K562 (cell line): ENCODE results near the gene DNAJC9. TPM values are rescaled to one million over a fixed set of nuclear protein-coding genes. Genes with fewer than 3 reads are reported as not detected.

ENCODE experiments used
- C11orf30 ChIP-seq: fragments of 450-650 bp; IDR thresholded peaks from 2 replicates; pipeline ENCODE4 v1.6.1; 2016; ENCODE audit warnings: low read depth, mild to moderate bottlenecking
- FUS ChIP-seq: fragments of 200-400 bp; formaldehyde crosslinking; optimal IDR thresholded peaks from 2 replicates; pipeline ENCODE3; 2017; ENCODE audit warnings: low read depth, low read length
- MBD1 ChIP-seq: fragments of 250-450 bp; sonication (Bioruptor Pico); IDR thresholded peaks from 2 replicates; pipeline ENCODE4 v1.8.0; 2022; ENCODE audit warnings: inconsistent platforms
- NR4A1 ChIP-seq, 2 experiments: fragments of 250-450 bp in 1 of 2; fragments of 450-650 bp in 1 of 2; sonication (Bioruptor Pico) in 1 of 2; IDR thresholded peaks; 2 replicates each; pipeline versions ENCODE4 v1.4.0 to v1.6.1; 2016 to 2020; ENCODE audit warnings: mild to moderate bottlenecking in 2 of 2, missing compliant biosample characterization in 1 of 2, missing genetic modification characterization in 1 of 2, moderate library complexity in 1 of 2
- POLR3A ChIP-seq: IDR thresholded peaks from 2 replicates; pipeline ENCODE4 v1.6.1; 2011; ENCODE audit warnings: borderline replicate concordance, mild to moderate bottlenecking, moderate library complexity; ENCODE audit not compliant: insufficient read length, insufficient read depth; ENCODE audit errors: extremely low read depth
- SNRNP70 ChIP-seq: fragments of 200-400 bp; formaldehyde crosslinking; optimal IDR thresholded peaks from 2 replicates; pipeline ENCODE3; 2017; ENCODE audit warnings: low read depth, low read length
- SREBF2 ChIP-seq: sonication (generic); formaldehyde crosslinking; IDR thresholded peaks from 2 replicates; pipeline ENCODE4 v1.4.0; 2020; ENCODE audit warnings: mild to moderate bottlenecking, missing genetic modification reagents
- SRSF9 ChIP-seq: fragments of 200-400 bp; formaldehyde crosslinking; IDR thresholded peaks from 2 replicates; pipeline ENCODE4 v1.6.1; 2017; ENCODE audit warnings: low read depth, low read length, borderline replicate concordance
- ZBTB26 ChIP-seq: fragments of 450-650 bp; formaldehyde crosslinking; IDR thresholded peaks from 2 replicates; pipeline ENCODE4 v1.4.0; 2022; ENCODE audit warnings: missing genetic modification characterization
- ZNF175 ChIP-seq: fragments of 200-800 bp; sonication (Bioruptor generic); IDR thresholded peaks from 2 replicates; pipeline ENCODE4 v1.6.1; 2016; ENCODE audit warnings: low read depth, mild to moderate bottlenecking, missing genetic modification characterization, missing compliant biosample characterization
- ZNF224 ChIP-seq: sonication (generic); formaldehyde crosslinking; IDR thresholded peaks from 2 replicates; pipeline ENCODE4 v1.8.0; 2022; ENCODE audit warnings: mild to moderate bottlenecking, missing genetic modification reagents
- ZNF311 ChIP-seq: fragments of 250-450 bp; sonication (Bioruptor Pico); IDR thresholded peaks from 2 replicates; pipeline ENCODE4 v1.4.0; 2020; ENCODE audit warnings: mild to moderate bottlenecking, moderate library complexity
- ZNF316 ChIP-seq: fragments of 450-650 bp; IDR thresholded peaks from 2 replicates; pipeline ENCODE4 v1.6.1; 2016
- polyA plus RNA-seq, 8 experiments: library from polyadenylated mRNA; depleted of rRNA in 4 of 8; stranded (reverse) in 5 of 8; unstranded in 3 of 8; fragments of >200 nt; fragmentation: Nextera tagmentation in 2 of 8; fragmentation: Illumina TruSeq in 1 of 8; extraction: Ambion mirVana in 2 of 8; extraction: Trizol in 1 of 8; gene quantifications; 2 replicates each; pipeline versions ENCODE4 v1.2.1 to v1.2.3, GENCODE V29; 2011 to 2014; ENCODE audit warnings: inconsistent platforms in 1 of 8, missing spikeins in 1 of 8
- total RNA-seq, 7 experiments: library from RNA; depleted of rRNA in 6 of 7; stranded (reverse); fragments of >200 nt in 6 of 7; fragmentation: Illumina TruSeq in 2 of 7; extraction: Trizol in 2 of 7; gene quantifications; 2 replicates each; pipeline versions ENCODE4 v1.2.1 to v1.2.3, GENCODE V29; 2011 to 2021; ENCODE audit warnings: low replicate concordance in 1 of 7
- TF ChIP-seq, protein P1 (sequence below): sonication (generic); formaldehyde crosslinking; IDR thresholded peaks from 2 replicates; pipeline ENCODE4 v1.8.1; 2023; ENCODE audit warnings: mild to moderate bottlenecking, missing genetic modification reagents
- TF ChIP-seq, protein P2 (sequence below): fragments of 250-450 bp; sonication (Bioruptor Pico); IDR thresholded peaks from 2 replicates; pipeline ENCODE4 v1.8.0; 2021; ENCODE audit warnings: borderline replicate concordance, mild to moderate bottlenecking, moderate library complexity; ENCODE audit not compliant: poor library complexity, severe bottlenecking
- TF ChIP-seq, protein P3 (sequence below): sonication (generic); formaldehyde crosslinking; IDR thresholded peaks from 2 replicates; pipeline ENCODE4 v1.8.0; 2022; ENCODE audit warnings: mild to moderate bottlenecking, missing genetic modification reagents

Gene DNAJC9
- total and polyA plus RNA-seq, 9 of the 15 experiments (the other 6 are each of a cell fraction or from before 2014, with no cell fraction given): 66.7 to 133 (median 102) TPM

GRCh38 chr10:73252445-73253224 lies 5.6 kb upstream of the DNAJC9 start, which contains the start of gene MRPS16 (continued):
- TF ChIP-seq, protein P1, sequence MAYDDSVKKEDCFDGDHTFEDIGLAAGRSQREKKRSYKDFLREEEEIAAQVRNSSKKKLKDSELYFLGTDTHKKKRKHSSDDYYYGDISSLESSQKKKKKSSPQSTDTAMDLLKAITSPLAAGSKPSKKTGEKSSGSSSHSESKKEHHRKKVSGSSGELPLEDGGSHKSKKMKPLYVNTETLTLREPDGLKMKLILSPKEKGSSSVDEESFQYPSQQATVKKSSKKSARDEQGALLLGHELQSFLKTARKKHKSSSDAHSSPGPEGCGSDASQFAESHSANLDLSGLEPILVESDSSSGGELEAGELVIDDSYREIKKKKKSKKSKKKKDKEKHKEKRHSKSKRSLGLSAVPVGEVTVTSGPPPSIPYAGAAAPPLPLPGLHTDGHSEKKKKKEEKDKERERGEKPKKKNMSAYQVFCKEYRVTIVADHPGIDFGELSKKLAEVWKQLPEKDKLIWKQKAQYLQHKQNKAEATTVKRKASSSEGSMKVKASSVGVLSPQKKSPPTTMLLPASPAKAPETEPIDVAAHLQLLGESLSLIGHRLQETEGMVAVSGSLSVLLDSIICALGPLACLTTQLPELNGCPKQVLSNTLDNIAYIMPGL (CRISPR knock-in tag): 0 out of 2 replicates have a peak, but pooled peaks have one; percentile 76
- TF ChIP-seq ZNF175 (no peak; the same call in 1 of the 2 replicates), SRSF9 (no peak), ZBTB26 (CRISPR knock-in tag) (0 out of 2 replicates have a peak, but pooled peaks have one; percentile 78), ZNF316 (0 out of 2 replicates have a peak, but pooled peaks have one; percentile 5), MBD1 (CRISPR knock-in tag) (no peak), C11orf30 (peak; percentile 90), POLR3A (no peak), ZNF224 (CRISPR knock-in tag) (0 out of 2 replicates have a peak, but pooled peaks have one; percentile 37), NR4A1 (CRISPR knock-in tag; IDR thresholded peaks at IDR 0.05) (peak; percentile 89; the same call in 1 of the 2 replicates), NR4A1 (tag; IDR thresholded peaks at IDR 0.05) (no peak), ZNF311 (CRISPR knock-in tag) (no peak), FUS (no peak), SREBF2 (peak; percentile 83; the same call in 1 of the 2 replicates), SNRNP70 (no peak)
- TF ChIP-seq, protein P2, sequence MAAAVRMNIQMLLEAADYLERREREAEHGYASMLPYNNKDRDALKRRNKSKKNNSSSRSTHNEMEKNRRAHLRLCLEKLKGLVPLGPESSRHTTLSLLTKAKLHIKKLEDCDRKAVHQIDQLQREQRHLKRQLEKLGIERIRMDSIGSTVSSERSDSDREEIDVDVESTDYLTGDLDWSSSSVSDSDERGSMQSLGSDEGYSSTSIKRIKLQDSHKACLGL (CRISPR knock-in tag): no peak
- TF ChIP-seq, protein P3, sequence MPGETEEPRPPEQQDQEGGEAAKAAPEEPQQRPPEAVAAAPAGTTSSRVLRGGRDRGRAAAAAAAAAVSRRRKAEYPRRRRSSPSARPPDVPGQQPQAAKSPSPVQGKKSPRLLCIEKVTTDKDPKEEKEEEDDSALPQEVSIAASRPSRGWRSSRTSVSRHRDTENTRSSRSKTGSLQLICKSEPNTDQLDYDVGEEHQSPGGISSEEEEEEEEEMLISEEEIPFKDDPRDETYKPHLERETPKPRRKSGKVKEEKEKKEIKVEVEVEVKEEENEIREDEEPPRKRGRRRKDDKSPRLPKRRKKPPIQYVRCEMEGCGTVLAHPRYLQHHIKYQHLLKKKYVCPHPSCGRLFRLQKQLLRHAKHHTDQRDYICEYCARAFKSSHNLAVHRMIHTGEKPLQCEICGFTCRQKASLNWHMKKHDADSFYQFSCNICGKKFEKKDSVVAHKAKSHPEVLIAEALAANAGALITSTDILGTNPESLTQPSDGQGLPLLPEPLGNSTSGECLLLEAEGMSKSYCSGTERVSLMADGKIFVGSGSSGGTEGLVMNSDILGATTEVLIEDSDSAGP (CRISPR knock-in tag): peak; percentile 35; the same call in 1 of the 2 replicates
